Lower leg skin (tissue), 3 donors: ENCODE measurements around the gene GNPAT.

Source experiments
- CTCF ChIP-seq, 3 donors: fragments of 450-650 bp; IDR thresholded peaks; one replicate each; pipeline ENCODE4 v1.5.1; 2016; ENCODE audit warnings: antibody characterized with exemption in 3 of 3, mild to moderate bottlenecking in 3 of 3, moderate library complexity in 2 of 3
- POLR2A ChIP-seq, 2 donors: fragments of 450-650 bp; IDR thresholded peaks; one replicate each; pipeline ENCODE4 v1.6.1; 2016 to 2017; ENCODE audit warnings: antibody characterized with exemption in 2 of 2, mild to moderate bottlenecking in 1 of 2, moderate library complexity in 1 of 2

- no peak for TF ChIP-seq CTCF (IDR thresholded peaks at IDR 0.05)
- no peak for TF ChIP-seq POLR2A (IDR thresholded peaks at IDR 0.05)
These were observed 25.2 kb upstream of the GNPAT start for GRCh38 chr1:231215681-231216385.
